Neural cell (in vitro differentiated cells): ENCODE measurements around the gene OS9.

ENCODE experiments used
- CTCF ChIP-seq: fragments of 450-650 bp; IDR thresholded peaks from 2 replicates; pipeline ENCODE4 v1.5.1; 2014; ENCODE audit warnings: antibody characterized with exemption, mild to moderate bottlenecking, moderate library complexity; ENCODE audit not compliant: poor library complexity, severe bottlenecking
- EP300 ChIP-seq: fragments of 450-650 bp; conservative IDR thresholded peaks from 2 replicates; pipeline ENCODE4 v1.6.1; 2014; ENCODE audit warnings: antibody characterized with exemption, mild to moderate bottlenecking, moderate library complexity; ENCODE audit not compliant: poor library complexity, severe bottlenecking
- EZH2 ChIP-seq: fragments of 200-600, 300-800 bp; shearing (Covaris generic), sonication (generic); IDR thresholded peaks from 2 replicates; pipeline ENCODE4 v1.6.1; 2014; ENCODE audit warnings: antibody characterized with exemption, low read length, borderline replicate concordance, mild to moderate bottlenecking; ENCODE audit not compliant: insufficient read depth, poor library complexity, severe bottlenecking
- MXI1 ChIP-seq: fragments of 450-650 bp; conservative IDR thresholded peaks from 2 replicates; pipeline ENCODE4 v1.6.1; 2014; ENCODE audit warnings: antibody characterized with exemption, mild to moderate bottlenecking; ENCODE audit not compliant: poor library complexity, severe bottlenecking
- POLR2AphosphoS5 ChIP-seq: IDR thresholded peaks from 2 replicates; pipeline ENCODE4 v1.6.1; 2012
- RAD21 ChIP-seq: fragments of 450-650 bp; conservative IDR thresholded peaks from 2 replicates; pipeline ENCODE4 v1.6.1; 2014; ENCODE audit warnings: antibody characterized with exemption, mild to moderate bottlenecking, moderate library complexity
- REST ChIP-seq: IDR thresholded peaks from 2 replicates; pipeline ENCODE4 v1.6.1; 2012; ENCODE audit warnings: borderline replicate concordance

GRCh38 chr12:57754411-57755193 is 60.7 kb downstream of the OS9 start, which contains the start of gene MARCHF9:
- TF ChIP-seq EZH2 (no peak), REST (peak; percentile 18), CTCF (no peak), EP300 (peak; percentile 37), RAD21 (peak; percentile 32), POLR2AphosphoS5 (peak; percentile 70), MXI1 (peak; percentile 62)
